ENCODE measurements around the gene UBFD1. TPM values are rescaled to one million over a fixed set of nuclear protein-coding genes. Genes with fewer than 3 reads are reported as not detected.

UBFD1 gene
- total and polyA plus RNA-seq, 11 donors = 17.9 to 116 (median 49.9) TPM

GRCh38 chr16:23595246-23595950 lies 37.9 kb downstream of the UBFD1 start:
- H3K27ac ChIP-seq = peak overlapping the region; percentile 82 to 97 (median 88)
- ATAC-seq = peak in 2 of 4 donors; percentile 1 to 3
- intact Hi-C loops (cut with DNase I) = loop anchor here in 3 of 10 donors (5.0 kb wide), 2 partner anchors 38 to 88 kb away; partner anchors contain the start of genes EARS2 (in 2 of the 3) and UBFD1 (in 2 of the 3)
- 14 to 23% (median 19%) methylated on average over 23 to 34 of the region's 34 CpGs for WGBS, 4 donors
- no peak for DNase-seq
- H3K36me3 ChIP-seq = peaks cover 0 to 40% (median 31%) of the 10 kb centered on the region in 9 donors
- H3K9me3 ChIP-seq = no peaks in the 10 kb centered on the region
- H3K4me1 ChIP-seq = peaks cover 2 to 53% (median 25%) of the 10 kb centered on the region in 12 donors
- no peaks in the 10 kb centered on the region for H3K27me3 ChIP-seq
- TF ChIP-seq CTCF (IDR thresholded peaks at IDR 0.05) (no peak), POLR2A (IDR thresholded peaks at IDR 0.05) (no peak)
- peak overlapping the region; percentile 67 to 100 (median 93) for H3K4me3 ChIP-seq

GRCh38 chr16:23595951-23596720 lies 38.6 kb downstream of the UBFD1 start, which contains the start of gene NDUFAB1:
Gene NDUFAB1 (minus strand): TSS chr16:23596316. CDS start chr16:23596290, 26 bp downstream.
- DNase-seq (peak; percentile 90 to 95 (median 93)), ATAC-seq (peak; percentile 93 to 97 (median 96))
- peak within 1 kb of the TSS; percentile 67 to 100 (median 93) for H3K4me3 ChIP-seq
- peak within 1 kb of the TSS; percentile 82 to 97 (median 88) for H3K27ac ChIP-seq
- intact Hi-C loops (cut with DNase I) = loop anchor here in 9 of 10 donors (1.0 to 5.0 kb wide), 5 partner anchors 39 to 89 kb away; partner anchors contain the start of genes EARS2 (in 9 of the 9), UBFD1 (in 9 of the 9), DCTN5 (in 1 of the 9) and PALB2 (in 1 of the 9)
- no peaks in the 10 kb centered on the region for H3K27me3 ChIP-seq
- 2 to 7% (median 2%) methylated on average over 24 to 67 of the region's 67 CpGs for WGBS, 4 donors
- H3K4me1 ChIP-seq = peaks cover 2 to 47% (median 25%) of the 10 kb centered on the region in 12 donors
- peaks cover 0 to 38% (median 31%) of the 10 kb centered on the region in 9 donors for H3K36me3 ChIP-seq
- no peaks in the 10 kb centered on the region for H3K9me3 ChIP-seq
- TF ChIP-seq POLR2A (IDR thresholded peaks at IDR 0.05) (peak in 1 of 2 donors; percentile 55), CTCF (IDR thresholded peaks at IDR 0.05) (peak; percentile 99 to 100 (median 100))

GRCh38 chr16:23597003-23597756 lies 39.7 kb downstream of the UBFD1 start:
- peak overlapping the region in 7 of 12 donors; percentile 88 to 97 (median 89) for H3K27ac ChIP-seq
- peaks cover 2 to 36% (median 25%) of the 10 kb centered on the region in 12 donors for H3K4me1 ChIP-seq
- H3K4me3 ChIP-seq = peak overlapping the region in 1 of 12 donors; percentile 97
- ATAC-seq = peak in 2 of 4 donors; percentile 19 to 23
- peak in 2 of 5 donors; percentile 41 to 56 for DNase-seq
- WGBS, 4 donors = 69 to 78% (median 76%) methylated on average over 11 of the region's 11 CpGs
- TF ChIP-seq CTCF (IDR thresholded peaks at IDR 0.05) = peak in 5 of 12 donors; percentile 7 to 21 (median 17)
- no peak for TF ChIP-seq POLR2A (IDR thresholded peaks at IDR 0.05)
- H3K27me3 ChIP-seq = no peaks in the 10 kb centered on the region
- no peaks in the 10 kb centered on the region for H3K9me3 ChIP-seq
- intact Hi-C loops (cut with DNase I) = loop anchor here in 5 of 10 donors (2.0 to 5.0 kb wide), 4 partner anchors 40 to 90 kb away; partner anchors contain the start of genes EARS2 (in 4 of the 5), UBFD1 (in 4 of the 5), DCTN5 (in 1 of the 5) and PALB2 (in 1 of the 5)
- H3K36me3 ChIP-seq = peaks cover 0 to 34% (median 26%) of the 10 kb centered on the region in 9 donors
